ENCODE results near the gene TPCN1. TPM values are rescaled to one million over a fixed set of nuclear protein-coding genes. Genes with fewer than 3 reads are reported as not detected.

TPCN1 gene
- total and polyA plus RNA-seq, 9 donors, result 28.0 to 65.6 (median 47.6) TPM

- H3K4me1 ChIP-seq (ENCODE audit: insufficient read depth), result no peaks in the 10 kb centered on the region
- WGBS, 3 donors, result 93 to 100% (median 94%) methylated on average over 1 of the region's 1 CpG
- DNase-seq, result no peak
- no peaks in the 10 kb centered on the region for H3K27me3 ChIP-seq
- no peak overlapping the region for H3K27ac ChIP-seq
- no peak overlapping the region for H3K4me3 ChIP-seq
- intact Hi-C loops (cut with DNase I), result no loop called here
- no peaks in the 10 kb centered on the region for H3K9me3 ChIP-seq
- no peaks in the 10 kb centered on the region for H3K36me3 ChIP-seq
- TF ChIP-seq EP300 (IDR thresholded peaks at IDR 0.05) (no peak), CTCF (IDR thresholded peaks at IDR 0.05) (no peak), POLR2A (IDR thresholded peaks at IDR 0.05) (no peak)
Observed at GRCh38 chr12:113310489-113310888, 89.2 kb downstream of the TPCN1 start.

- intact Hi-C loops (cut with DNase I), result no loop called here
- Histone ChIP-seq H3K4me3 (no peak overlapping the region), H3K27ac (no peak overlapping the region), H3K36me3 (no peaks in the 10 kb centered on the region), H3K9me3 (no peaks in the 10 kb centered on the region), H3K27me3 (no peaks in the 10 kb centered on the region), H3K4me1 (ENCODE audit: insufficient read depth) (no peaks in the 10 kb centered on the region)
- TF ChIP-seq EP300 (IDR thresholded peaks at IDR 0.05) (no peak), POLR2A (IDR thresholded peaks at IDR 0.05) (no peak), CTCF (IDR thresholded peaks at IDR 0.05) (no peak)
- 27 to 38% (median 31%) methylated on average over 7 of the region's 7 CpGs for WGBS, 3 donors
- DNase-seq, result no peak
Observed at GRCh38 chr12:113314121-113314529, 92.9 kb downstream of the TPCN1 start.

- no peak overlapping the region for H3K4me3 ChIP-seq
Observed at GRCh38 chr12:113315358-113315757, 94.1 kb downstream of the TPCN1 start.

GRCh38 chr12:113316155-113316554, 94.9 kb downstream of the TPCN1 start:
- Histone ChIP-seq H3K27ac (no peak overlapping the region), H3K4me3 (no peak overlapping the region), H3K36me3 (no peaks in the 10 kb centered on the region), H3K9me3 (no peaks in the 10 kb centered on the region), H3K4me1 (ENCODE audit: insufficient read depth) (no peaks in the 10 kb centered on the region), H3K27me3 (no peaks in the 10 kb centered on the region)
- no peak for DNase-seq
- TF ChIP-seq POLR2A (IDR thresholded peaks at IDR 0.05), result no peak
- 91 to 94% (median 93%) methylated on average over 7 of the region's 7 CpGs for WGBS, 3 donors
- intact Hi-C loops (cut with DNase I), result no loop called here

More at GRCh38 chr12:113315358-113315757, 94.1 kb downstream of the TPCN1 start:
- WGBS, 3 donors, result 60 to 77% (median 64%) methylated on average over 9 of the region's 9 CpGs
- Histone ChIP-seq H3K36me3 (no peaks in the 10 kb centered on the region), H3K9me3 (no peaks in the 10 kb centered on the region), H3K27me3 (no peaks in the 10 kb centered on the region), H3K4me1 (ENCODE audit: insufficient read depth) (no peaks in the 10 kb centered on the region), H3K27ac (no peak overlapping the region)
- TF ChIP-seq POLR2A (IDR thresholded peaks at IDR 0.05) (no peak), EP300 (IDR thresholded peaks at IDR 0.05) (no peak), CTCF (IDR thresholded peaks at IDR 0.05) (no peak)
- DNase-seq, result no peak
- intact Hi-C loops (cut with DNase I), result no loop called here

- WGBS, 3 donors, result 87 to 91% (median 90%) methylated on average over 6 of the region's 6 CpGs
- Histone ChIP-seq H3K27ac (no peak overlapping the region), H3K36me3 (no peaks in the 10 kb centered on the region), H3K27me3 (no peaks in the 10 kb centered on the region), H3K4me3 (no peak overlapping the region), H3K9me3 (no peaks in the 10 kb centered on the region), H3K4me1 (ENCODE audit: insufficient read depth) (no peaks in the 10 kb centered on the region)
- TF ChIP-seq CTCF (IDR thresholded peaks at IDR 0.05) (no peak), EP300 (IDR thresholded peaks at IDR 0.05) (no peak), POLR2A (IDR thresholded peaks at IDR 0.05) (no peak)
- no peak for DNase-seq
- intact Hi-C loops (cut with DNase I), result no loop called here
Observed at GRCh38 chr12:113317122-113317521, 95.9 kb downstream of the TPCN1 start.

Data from ovary (tissue), 9 donors.